Epithelial cell of proximal tubule (primary cell): ENCODE results near the gene SMARCA4. TPM values are rescaled to one million over a fixed set of nuclear protein-coding genes. Genes with fewer than 3 reads are reported as not detected.

Source experiments
- DNase-seq: peaks from one replicate; pipeline ENCODE4 v3.0.0-alpha.2; 2011; ENCODE audit warnings: low read depth
- H3K4me3 ChIP-seq: 2 replicates; pipeline ENCODE4 v1.5.1; 2011; ENCODE audit warnings: low read depth, mild to moderate bottlenecking, low read length
- total RNA-seq: library from RNA; depleted of rRNA; stranded (reverse); fragments of >200 nt; gene quantifications from 2 replicates; pipeline ENCODE4 v1.2.3, GENCODE V29; 2015
- TF ChIP-seq, protein P1 (sequence below): conservative IDR thresholded peaks from 2 replicates; pipeline ENCODE4 v1.5.1; 2012; ENCODE audit warnings: low read depth, mild to moderate bottlenecking, low read length

The SMARCA4 gene
- total RNA-seq, 1 donor from 2014 or later, result 156 TPM

DNA sequence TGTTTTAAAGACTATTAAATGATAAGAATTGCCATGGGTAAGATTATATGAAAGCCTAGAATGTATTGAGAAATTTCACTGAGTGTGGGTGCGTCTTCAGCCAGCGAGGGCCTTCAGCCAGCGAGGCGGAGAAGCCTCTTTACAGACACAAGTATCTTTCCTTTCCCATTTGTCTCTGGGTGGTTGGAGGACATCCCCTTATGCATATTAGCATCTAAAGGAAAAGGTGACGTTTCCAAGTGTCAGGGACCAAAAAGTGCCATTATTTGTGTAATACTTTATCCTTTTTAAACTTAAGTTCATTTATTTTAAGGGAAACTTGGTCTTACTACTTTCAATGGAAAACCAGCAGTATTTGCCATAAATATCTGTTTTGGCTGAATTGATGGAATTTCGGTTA, 22.2 kb downstream of the SMARCA4 start:
- TF ChIP-seq, protein P1, sequence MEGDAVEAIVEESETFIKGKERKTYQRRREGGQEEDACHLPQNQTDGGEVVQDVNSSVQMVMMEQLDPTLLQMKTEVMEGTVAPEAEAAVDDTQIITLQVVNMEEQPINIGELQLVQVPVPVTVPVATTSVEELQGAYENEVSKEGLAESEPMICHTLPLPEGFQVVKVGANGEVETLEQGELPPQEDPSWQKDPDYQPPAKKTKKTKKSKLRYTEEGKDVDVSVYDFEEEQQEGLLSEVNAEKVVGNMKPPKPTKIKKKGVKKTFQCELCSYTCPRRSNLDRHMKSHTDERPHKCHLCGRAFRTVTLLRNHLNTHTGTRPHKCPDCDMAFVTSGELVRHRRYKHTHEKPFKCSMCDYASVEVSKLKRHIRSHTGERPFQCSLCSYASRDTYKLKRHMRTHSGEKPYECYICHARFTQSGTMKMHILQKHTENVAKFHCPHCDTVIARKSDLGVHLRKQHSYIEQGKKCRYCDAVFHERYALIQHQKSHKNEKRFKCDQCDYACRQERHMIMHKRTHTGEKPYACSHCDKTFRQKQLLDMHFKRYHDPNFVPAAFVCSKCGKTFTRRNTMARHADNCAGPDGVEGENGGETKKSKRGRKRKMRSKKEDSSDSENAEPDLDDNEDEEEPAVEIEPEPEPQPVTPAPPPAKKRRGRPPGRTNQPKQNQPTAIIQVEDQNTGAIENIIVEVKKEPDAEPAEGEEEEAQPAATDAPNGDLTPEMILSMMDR, result no peak
- H3K4me3 ChIP-seq, result no peak overlapping the region
- no peak for DNase-seq

DNA sequence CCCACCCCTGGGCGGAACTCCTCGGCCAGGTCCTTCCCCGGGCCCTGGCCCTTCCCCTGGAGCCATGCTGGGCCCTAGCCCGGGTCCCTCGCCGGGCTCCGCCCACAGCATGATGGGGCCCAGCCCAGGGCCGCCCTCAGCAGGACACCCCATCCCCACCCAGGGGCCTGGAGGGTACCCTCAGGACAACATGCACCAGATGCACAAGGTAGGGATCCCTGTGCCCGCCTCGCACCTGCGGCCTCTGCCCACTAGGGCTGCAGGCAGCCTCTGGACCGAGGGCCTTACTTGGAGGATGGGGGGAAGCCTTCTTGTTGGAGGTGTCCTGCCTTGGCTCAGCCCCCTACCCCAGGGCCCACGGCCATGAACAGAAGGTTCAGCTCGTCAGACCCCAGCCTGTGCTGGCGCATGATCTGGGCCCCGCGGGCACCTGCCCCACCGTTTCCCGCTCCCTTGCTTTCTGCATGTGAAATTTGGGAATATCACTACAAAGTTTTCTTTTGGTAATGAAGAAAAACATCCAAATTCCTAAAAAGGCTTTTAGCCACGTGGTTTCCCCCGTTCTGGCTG, 23.4 kb downstream of the SMARCA4 start:
- DNase-seq, result no peak
- TF ChIP-seq, protein P1, result peak; percentile 8
- H3K4me3 ChIP-seq, result no peak overlapping the region

DNA sequence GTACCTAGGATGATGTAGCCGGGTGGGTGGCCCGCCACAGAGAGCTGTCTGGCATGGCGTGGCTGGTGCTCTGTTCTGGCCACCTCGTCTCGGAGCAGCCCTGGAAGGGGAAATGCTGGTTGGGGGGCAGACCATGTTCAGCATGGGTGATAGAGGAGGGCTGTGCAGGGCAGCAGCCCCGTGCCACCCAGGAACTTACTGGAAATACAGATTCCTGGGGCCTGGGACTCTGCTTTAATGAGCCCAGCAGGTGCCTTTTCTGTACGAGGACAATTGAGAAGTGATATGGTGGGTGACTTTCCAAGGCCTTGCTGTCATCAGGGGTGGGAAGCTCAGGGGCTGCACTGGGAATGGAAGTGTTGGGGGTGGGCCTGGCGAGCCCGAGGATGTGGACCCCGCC, 24.7 kb downstream of the SMARCA4 start:
- no peak for DNase-seq
- no peak overlapping the region for H3K4me3 ChIP-seq
- TF ChIP-seq, protein P1, result no peak

DNA sequence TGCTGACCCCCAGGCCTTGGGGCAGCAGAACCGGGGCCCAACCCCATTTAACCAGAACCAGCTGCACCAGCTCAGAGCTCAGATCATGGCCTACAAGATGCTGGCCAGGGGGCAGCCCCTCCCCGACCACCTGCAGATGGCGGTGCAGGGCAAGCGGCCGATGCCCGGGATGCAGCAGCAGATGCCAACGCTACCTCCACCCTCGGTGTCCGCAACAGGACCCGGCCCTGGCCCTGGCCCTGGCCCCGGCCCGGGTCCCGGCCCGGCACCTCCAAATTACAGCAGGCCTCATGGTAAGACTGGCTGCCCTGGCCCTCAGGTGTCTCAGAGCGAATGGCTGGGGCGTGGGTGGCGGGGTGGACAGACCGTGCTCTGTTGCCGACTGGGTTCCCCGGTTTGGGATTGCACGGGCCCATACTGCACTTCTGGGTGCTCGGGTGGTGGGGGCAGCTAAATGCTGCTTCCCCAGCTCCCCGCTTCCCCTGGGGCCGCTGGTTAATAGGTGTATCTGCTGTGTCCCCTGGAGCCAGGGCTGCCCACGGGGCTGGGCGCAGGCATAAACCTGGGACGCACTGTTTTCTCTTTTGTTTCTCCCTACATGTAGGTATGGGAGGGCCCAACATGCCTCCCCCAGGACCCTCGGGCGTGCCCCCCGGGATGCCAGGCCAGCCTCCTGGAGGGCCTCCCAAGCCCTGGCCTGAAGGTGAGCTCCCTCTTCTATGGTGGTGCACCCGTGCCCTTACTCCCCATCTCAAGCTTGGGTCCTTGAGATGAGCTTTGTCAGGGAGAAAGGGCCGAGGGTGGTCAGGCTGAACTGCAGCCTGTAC, 25.7 kb downstream of the SMARCA4 start:
- no peak for DNase-seq
- TF ChIP-seq, protein P1, result no peak
- H3K4me3 ChIP-seq, result no peak overlapping the region

DNA sequence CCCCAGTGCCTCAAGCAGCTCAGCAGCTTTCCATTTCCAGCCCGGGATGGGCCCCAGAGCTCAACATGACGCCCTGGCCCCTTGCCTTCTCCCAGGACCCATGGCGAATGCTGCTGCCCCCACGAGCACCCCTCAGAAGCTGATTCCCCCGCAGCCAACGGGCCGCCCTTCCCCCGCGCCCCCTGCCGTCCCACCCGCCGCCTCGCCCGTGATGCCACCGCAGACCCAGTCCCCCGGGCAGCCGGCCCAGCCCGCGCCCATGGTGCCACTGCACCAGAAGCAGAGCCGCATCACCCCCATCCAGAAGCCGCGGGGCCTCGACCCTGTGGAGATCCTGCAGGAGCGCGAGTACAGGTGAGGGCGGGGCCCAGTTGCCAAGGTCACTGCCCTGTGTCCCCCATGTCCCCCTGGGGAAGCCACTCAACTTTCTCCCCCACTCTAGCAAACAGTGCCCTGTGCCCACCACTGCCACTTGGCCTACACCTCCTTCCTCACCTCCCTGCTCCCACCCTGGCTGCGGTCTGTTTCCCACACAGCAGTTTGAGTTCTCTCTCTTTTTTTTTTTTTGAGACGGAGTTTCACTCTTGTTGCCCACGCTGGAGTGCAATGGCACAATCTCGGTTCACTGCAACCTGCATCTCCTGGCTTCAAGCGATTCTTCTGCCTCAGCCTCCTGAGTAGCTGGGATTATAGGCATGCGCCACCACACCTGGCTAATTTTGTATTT, 26.9 kb downstream of the SMARCA4 start:
- DNase-seq, result no peak
- TF ChIP-seq, protein P1, result no peak
- no peak overlapping the region for H3K4me3 ChIP-seq

DNA sequence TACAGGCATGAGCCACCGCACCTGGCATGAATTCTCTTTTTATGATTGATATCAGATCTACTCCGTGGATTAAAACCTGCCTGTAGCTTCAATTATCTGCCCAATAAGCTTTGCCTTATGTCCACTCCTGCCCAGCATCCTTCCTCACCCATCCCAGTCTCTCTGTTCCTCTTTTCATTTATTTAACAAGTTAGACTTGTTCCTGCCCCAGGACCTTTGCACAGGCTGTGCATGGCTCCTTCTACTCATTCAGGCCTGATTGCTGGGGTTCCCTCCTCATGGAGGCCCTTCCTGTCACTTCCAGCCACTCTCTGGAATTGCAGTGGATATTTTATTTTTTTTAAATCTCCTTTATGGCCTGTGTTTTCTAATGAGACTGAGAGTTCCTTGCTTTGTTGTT, 27.6 kb downstream of the SMARCA4 start:
- TF ChIP-seq, protein P1, result no peak
- no peak overlapping the region for H3K4me3 ChIP-seq
- no peak for DNase-seq
